Choroid plexus epithelial cell (primary cell): ENCODE data around the gene PLBD2.

ENCODE experiments used
- DNase-seq: peaks from one replicate; pipeline ENCODE4 v3.0.0-alpha.2; 2010; ENCODE audit warnings: low read depth
- H3K4me3 ChIP-seq: 2 replicates; pipeline ENCODE4 v1.5.1; 2011; ENCODE audit warnings: low read depth, mild to moderate bottlenecking, control low read depth, low read length, moderate library complexity
- CTCF ChIP-seq: conservative IDR thresholded peaks from 2 replicates; pipeline ENCODE4 v1.5.1; 2011; ENCODE audit warnings: low read depth, mild to moderate bottlenecking, control low read depth, inconsistent platforms, low read length, moderate library complexity

Gene PLBD2

GRCh38 chr12:113392988-113393579 is 34.7 kb downstream of the PLBD2 start:
- no peak overlapping the region for H3K4me3 ChIP-seq
- peak; percentile 45 for DNase-seq
- TF ChIP-seq CTCF: no peak

- no peak for TF ChIP-seq CTCF
- DNase-seq: no peak
- H3K4me3 ChIP-seq: no peak overlapping the region
Measured at GRCh38 chr12:113393749-113394148, 35.4 kb downstream of the PLBD2 start.

DNA sequence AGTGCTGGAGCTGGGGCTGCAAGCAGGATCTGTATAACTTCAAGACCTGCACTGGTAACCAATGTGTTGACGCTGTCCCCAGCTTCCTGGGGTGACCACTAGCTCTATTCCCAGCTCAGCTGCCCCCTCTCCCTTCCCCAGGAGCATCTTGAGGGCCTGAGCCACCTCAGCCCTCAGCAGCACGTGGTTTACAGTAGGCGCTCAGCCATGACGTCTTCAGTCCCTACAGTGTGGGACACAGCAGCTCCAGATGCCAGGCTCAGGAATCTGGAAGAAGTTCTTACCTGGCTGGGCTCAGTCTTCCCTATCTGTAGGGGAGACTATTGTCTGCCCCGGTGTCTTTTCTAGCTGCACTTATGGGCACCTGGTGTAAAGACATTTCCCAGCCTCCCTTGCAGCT is 36.7 kb downstream of the PLBD2 start:
- TF ChIP-seq CTCF: no peak
- H3K4me3 ChIP-seq: no peak overlapping the region
- DNase-seq: no peak

- H3K4me3 ChIP-seq: no peak overlapping the region
- DNase-seq: no peak
- TF ChIP-seq CTCF: no peak
Measured at GRCh38 chr12:113396200-113396599, 37.8 kb downstream of the PLBD2 start.

DNA sequence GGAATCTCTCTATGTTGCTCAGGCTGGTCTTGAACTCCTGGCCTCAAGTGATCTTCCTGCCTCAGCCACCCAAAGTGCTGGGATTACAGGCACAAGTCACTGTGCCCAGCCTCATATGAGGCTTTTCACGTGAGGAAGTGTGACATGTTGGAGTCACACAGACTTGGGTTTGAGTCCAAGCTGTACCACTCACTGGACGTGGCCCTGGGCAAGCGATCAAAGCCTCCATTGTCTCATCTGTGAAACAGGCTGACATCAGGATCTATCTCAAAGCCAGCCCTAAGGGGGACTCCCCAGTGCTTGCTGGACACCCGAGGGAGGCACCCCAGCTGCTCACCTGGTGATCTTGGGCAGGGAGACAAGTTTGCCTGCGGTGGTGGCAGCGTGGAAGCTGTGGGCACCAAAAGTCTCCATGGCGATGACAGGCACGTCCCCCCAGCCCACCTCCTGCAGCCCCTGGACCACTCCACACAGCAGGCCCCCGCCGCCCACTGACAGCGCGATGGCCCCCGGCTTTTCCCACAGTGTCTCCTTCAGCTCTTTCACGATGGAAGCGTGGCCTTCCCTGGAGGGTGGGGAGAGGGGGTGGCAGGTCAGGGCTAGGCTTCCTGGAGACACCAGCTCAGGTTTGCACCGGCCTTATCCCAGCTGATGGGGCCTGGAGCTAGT is 38.6 kb downstream of the PLBD2 start:
- DNase-seq: no peak
- no peak overlapping the region for H3K4me3 ChIP-seq
- no peak for TF ChIP-seq CTCF

- no peak for TF ChIP-seq CTCF
- no peak for DNase-seq
- no peak overlapping the region for H3K4me3 ChIP-seq
Measured at GRCh38 chr12:113397497-113398197, 39.3 kb downstream of the PLBD2 start.
